ENCODE data around the gene OVAAL.

GRCh38 chr1:180614730-180615129, 56.0 kb downstream of the OVAAL start:
- TF ChIP-seq USF2 (IDR thresholded peaks at IDR 0.05; ENCODE audit: borderline replicate concordance, low read depth, low read length): no peak
- TF ChIP-seq FOS (IDR thresholded peaks at IDR 0.05; ENCODE audit: borderline replicate concordance, extremely low read depth, insufficient read length): no peak
